AG04449 (cell line): ENCODE results near the gene SLC9A9.
"Not testable (repeated sequence)": the region's sequence is repeated elsewhere in the genome, so short reads cannot be mapped to it uniquely, and the experiment has no call there.

Source experiments
- CTCF ChIA-PET: fragments of 350-600 bp; formaldehyde crosslinking; extraction: SDS; loops from one replicate; lab custom pipeline; 2021; ENCODE audit warnings: antibody characterized with exemption; lab: Yijun Ruan, JAX
- POLR2A ChIA-PET: fragments of 400-600, 350-600 bp; formaldehyde crosslinking; extraction: SDS; loops from one replicate; lab custom pipeline; 2020; ENCODE audit warnings: antibody characterized with exemption, inconsistent platforms; lab: Yijun Ruan, JAX
- DNase-seq: peaks from one replicate; pipeline ENCODE4 v3.0.0-alpha.2; 2010; ENCODE audit warnings: low read depth, low spot score
- H3K4me3 ChIP-seq: 2 replicates; pipeline ENCODE4 v1.5.1; 2011; ENCODE audit warnings: low read depth, mild to moderate bottlenecking, control low read depth, low read length
- TF ChIP-seq, protein P1 (sequence below): IDR thresholded peaks from one replicate; pipeline ENCODE4 v1.5.1; 2011; ENCODE audit warnings: mild to moderate bottlenecking, moderate library complexity, low read length, control low read depth, inconsistent platforms; ENCODE audit not compliant: insufficient read depth; ENCODE audit errors: missing control alignments

The SLC9A9 gene

DNA sequence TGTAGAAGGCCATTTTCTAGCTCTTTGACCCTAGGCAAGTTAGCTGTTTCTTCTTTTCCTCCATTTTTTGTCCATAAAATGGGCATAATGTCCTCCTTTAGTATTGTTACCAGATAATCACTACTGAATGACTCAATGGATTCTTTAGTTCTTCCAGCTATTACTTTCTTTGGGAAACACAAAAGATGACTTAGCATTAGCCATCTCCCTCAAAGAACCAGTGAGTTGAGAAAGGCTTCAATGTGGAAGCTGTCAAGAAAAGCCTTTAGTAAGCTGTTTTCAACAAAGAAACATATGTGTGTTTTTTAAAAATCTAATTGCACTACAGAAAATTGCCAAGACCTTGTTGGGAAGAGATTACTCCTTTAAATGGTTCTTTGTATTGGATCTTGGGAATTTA is 135.7 kb downstream of the SLC9A9 start:
- DNase-seq = no peak
- CTCF ChIA-PET = no interaction called here

DNA sequence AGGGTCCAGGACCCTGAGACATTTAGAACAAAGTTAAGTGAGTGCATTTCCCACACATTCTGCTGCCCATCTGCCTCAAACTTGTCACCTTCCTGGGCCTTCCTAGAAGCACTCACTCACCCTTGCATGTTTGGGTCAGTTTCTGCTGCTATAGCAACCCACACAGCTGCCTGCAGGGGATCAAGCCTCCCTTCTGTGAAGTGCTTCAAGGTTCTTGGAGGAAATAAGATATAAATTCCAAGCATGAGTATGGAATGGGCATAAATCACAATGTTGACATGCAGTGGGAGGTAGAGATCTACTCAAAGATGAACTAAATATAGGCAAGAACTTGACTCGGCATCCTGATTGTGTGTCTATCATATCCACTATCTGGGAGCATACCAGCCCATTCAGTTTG is 140.4 kb downstream of the SLC9A9 start:
- DNase-seq = no peak
- ChIA-PET CTCF (interaction anchor here (1.6 kb wide), 1 partner anchor 33 kb away, joined by 5 read pairs; no protein-coding TSS in a partner anchor), POLR2A (no interaction called here)
- H3K4me3 ChIP-seq = no peak overlapping the region
- TF ChIP-seq, protein P1, sequence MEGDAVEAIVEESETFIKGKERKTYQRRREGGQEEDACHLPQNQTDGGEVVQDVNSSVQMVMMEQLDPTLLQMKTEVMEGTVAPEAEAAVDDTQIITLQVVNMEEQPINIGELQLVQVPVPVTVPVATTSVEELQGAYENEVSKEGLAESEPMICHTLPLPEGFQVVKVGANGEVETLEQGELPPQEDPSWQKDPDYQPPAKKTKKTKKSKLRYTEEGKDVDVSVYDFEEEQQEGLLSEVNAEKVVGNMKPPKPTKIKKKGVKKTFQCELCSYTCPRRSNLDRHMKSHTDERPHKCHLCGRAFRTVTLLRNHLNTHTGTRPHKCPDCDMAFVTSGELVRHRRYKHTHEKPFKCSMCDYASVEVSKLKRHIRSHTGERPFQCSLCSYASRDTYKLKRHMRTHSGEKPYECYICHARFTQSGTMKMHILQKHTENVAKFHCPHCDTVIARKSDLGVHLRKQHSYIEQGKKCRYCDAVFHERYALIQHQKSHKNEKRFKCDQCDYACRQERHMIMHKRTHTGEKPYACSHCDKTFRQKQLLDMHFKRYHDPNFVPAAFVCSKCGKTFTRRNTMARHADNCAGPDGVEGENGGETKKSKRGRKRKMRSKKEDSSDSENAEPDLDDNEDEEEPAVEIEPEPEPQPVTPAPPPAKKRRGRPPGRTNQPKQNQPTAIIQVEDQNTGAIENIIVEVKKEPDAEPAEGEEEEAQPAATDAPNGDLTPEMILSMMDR = no peak

More for the DNA sequence above, 135.7 kb downstream of the SLC9A9 start:
- TF ChIP-seq, protein P1 = no peak
- no peak overlapping the region for H3K4me3 ChIP-seq
- POLR2A ChIA-PET = no interaction called here

DNA sequence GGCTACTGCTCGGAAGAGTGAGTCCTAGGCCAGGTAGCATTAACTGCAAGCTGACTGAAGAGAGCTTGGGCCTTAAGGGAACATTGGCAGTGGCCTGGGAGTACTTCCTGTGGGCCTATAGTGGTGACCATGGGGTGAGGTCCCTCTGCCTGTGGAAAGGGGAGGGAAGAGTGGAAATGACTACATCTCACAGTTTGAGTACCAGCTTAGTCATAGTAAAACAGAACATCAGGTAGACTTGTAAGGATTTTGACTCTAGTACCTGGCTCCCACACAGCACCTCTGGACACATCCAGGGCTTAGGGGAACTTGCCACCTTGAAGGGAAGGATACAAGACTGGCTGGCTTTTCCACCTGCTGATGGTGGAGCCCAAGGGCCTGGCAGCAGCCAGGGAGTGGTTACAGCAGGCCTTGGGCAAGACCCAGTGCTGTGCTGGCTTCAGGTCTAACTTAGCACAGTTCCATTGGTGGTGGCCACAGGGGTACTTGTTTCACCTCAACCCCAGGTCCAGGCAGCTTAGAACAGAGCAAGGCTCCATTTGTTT is 147.8 kb downstream of the SLC9A9 start:
- no peak overlapping the region for H3K4me3 ChIP-seq
- TF ChIP-seq, protein P1 = no peak
- ChIA-PET CTCF (no interaction called here), POLR2A (no interaction called here)
- DNase-seq = no peak

DNA sequence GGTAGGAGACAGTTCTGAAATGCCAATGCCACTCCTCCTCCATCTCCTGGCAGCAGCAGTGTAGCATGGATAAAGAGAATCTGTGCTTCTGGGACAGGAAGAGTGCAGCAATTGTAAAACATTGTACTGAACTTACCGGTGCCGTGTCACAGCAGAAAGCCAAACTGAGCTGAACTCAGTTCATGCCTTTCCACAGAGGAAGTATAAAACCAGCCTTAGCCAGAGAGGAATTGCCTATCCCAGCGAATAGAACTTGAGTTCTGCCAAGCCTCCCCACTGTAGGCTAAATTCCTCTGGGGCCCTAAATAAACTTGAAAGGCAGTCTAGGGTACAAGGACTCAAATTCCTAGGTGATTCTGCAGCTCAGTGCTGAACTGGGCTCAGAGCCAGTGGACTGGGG is 148.8 kb downstream of the SLC9A9 start:
- ChIA-PET CTCF (no interaction called here), POLR2A (no interaction called here)
- TF ChIP-seq, protein P1 = no peak

DNA sequence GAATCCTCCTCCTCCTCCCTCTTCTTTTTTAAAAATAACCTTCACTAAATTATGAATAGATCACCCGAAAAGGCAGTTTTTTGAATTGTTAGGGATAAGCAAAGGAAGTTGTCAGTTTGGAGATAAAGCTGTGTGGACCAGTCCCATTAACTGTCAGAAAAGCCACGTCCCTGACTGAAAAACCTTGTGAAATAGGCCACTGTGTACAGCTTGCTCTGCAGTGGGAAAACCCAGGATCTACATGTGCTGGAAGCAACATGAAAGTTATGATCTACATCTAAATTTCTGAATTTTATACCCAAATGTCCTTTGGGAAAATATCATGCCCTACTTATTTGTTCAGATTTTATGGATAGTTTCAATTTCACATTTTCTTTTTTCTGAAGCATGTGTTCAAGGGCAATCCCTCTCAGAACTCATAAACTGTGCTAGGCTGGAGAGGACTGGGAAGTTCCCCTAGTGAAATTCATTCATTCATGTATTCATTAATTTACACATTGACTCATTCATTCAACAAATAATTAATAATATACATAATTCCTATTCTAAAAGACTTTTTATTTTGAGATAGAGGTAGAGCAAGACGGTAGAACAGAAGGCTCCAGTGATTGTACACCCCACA is 149.5 kb downstream of the SLC9A9 start:
- POLR2A ChIA-PET = no interaction called here
- H3K4me3 ChIP-seq = no peak overlapping the region
- TF ChIP-seq, protein P1 = no peak
- no peak for DNase-seq
- CTCF ChIA-PET = interaction anchor here (2.1 kb wide), 1 partner anchor 25 kb away, joined by 5 read pairs; no protein-coding TSS in a partner anchor

More for the DNA sequence above, 148.8 kb downstream of the SLC9A9 start:
- DNase-seq = no peak
- H3K4me3 ChIP-seq = no peak overlapping the region

DNA sequence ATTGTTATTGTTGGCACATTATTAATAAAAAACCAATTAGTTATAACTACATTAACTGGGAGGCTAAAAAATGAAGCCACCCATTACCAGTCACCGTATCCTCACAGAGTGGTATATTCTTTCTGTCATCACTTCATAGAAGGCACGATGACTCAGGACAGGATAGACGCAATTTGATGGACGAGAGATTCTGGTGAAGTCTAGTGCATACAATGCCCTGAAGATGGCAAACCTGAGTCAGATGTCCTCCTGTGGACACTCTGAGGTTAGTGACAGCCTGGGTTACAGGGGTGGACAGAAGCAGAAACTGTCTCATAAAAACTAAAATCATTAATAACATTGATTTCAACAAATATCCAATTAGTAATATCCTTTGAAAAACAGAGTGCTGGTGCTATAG is 150.3 kb downstream of the SLC9A9 start:
- no peak overlapping the region for H3K4me3 ChIP-seq
- POLR2A ChIA-PET = no interaction called here
- TF ChIP-seq, protein P1 = no peak
- CTCF ChIA-PET = interaction anchor here (2.1 kb wide), 1 partner anchor 24 kb away, joined by 5 read pairs; no protein-coding TSS in a partner anchor
- DNase-seq = no peak

DNA sequence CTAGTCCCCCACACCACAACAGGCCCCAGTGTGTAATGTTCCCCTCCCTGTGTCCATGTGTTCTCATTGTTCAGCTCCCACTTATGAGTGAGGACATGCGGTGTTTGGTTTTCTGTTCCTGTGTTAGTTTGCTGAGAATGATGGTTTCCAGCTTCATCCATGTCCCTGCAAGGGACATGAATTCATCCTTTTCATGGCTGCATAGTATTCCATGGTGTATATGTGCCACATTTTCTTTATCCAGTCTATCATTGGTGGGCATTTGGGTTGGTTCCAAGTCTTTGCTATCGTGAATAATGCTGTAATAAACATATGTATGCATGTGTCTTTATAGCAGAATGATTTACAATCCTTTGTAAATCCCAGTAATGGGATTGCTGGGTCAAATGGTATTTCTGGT is 152.9 kb downstream of the SLC9A9 start:
- POLR2A ChIA-PET, DNase-seq, H3K4me3 ChIP-seq, CTCF ChIA-PET: not testable (repeated sequence)
